Measurements from ENCODE around the gene KCNIP1. TPM values are rescaled to one million over a fixed set of nuclear protein-coding genes. Genes with fewer than 3 reads are reported as not detected.

Gene KCNIP1
- 33.6 and 102 TPM in 2 replicates for total RNA-seq

- DNase-seq (ENCODE audit: low read depth in 2 of 2), result peak in 1 of 2 donors; percentile 60
These were observed at the start of gene KCNIP1 for GRCh38 chr5:170503990-170504596. Gene KCNIP1, plus strand, starts transcription at chr5:170504020.

- DNase-seq (ENCODE audit: low read depth in 2 of 2), result no peak
These were observed 40.4 kb upstream of the KCNIP1 start for GRCh38 chr5:170463426-170463825.

- no peak for DNase-seq (ENCODE audit: low read depth in 2 of 2)
These were observed 39.3 kb upstream of the KCNIP1 start for GRCh38 chr5:170464280-170465127.

- DNase-seq (ENCODE audit: low read depth in 2 of 2), result no peak
These were observed 37.3 kb upstream of the KCNIP1 start for GRCh38 chr5:170466553-170466952.

GRCh38 chr5:170466988-170467707, 36.7 kb upstream of the KCNIP1 start:
- DNase-seq (ENCODE audit: low read depth in 2 of 2), result peak; percentile 86 to 96

GRCh38 chr5:170468633-170469285, 35.1 kb upstream of the KCNIP1 start:
- DNase-seq (ENCODE audit: low read depth in 2 of 2), result no peak

- no peak for DNase-seq (ENCODE audit: low read depth in 2 of 2)
These were observed 34.4 kb upstream of the KCNIP1 start for GRCh38 chr5:170469414-170469813.

GRCh38 chr5:170470275-170470674, 33.5 kb upstream of the KCNIP1 start:
- no peak for DNase-seq (ENCODE audit: low read depth in 2 of 2)

- peak in 1 of 2 donors; percentile 40 for DNase-seq (ENCODE audit: low read depth in 2 of 2)
These were observed 32.9 kb upstream of the KCNIP1 start for GRCh38 chr5:170470808-170471404.

- DNase-seq (ENCODE audit: low read depth in 2 of 2), result no peak
These were observed 32.2 kb upstream of the KCNIP1 start for GRCh38 chr5:170471551-170472178.

- DNase-seq (ENCODE audit: low read depth in 2 of 2), result no peak
These were observed 30.2 kb upstream of the KCNIP1 start for GRCh38 chr5:170473642-170474041.

- no peak for DNase-seq (ENCODE audit: low read depth in 2 of 2)
These were observed 29.1 kb upstream of the KCNIP1 start for GRCh38 chr5:170474489-170475274.

- DNase-seq (ENCODE audit: low read depth in 2 of 2), result no peak
These were observed 28.4 kb upstream of the KCNIP1 start for GRCh38 chr5:170475294-170476000.

- DNase-seq (ENCODE audit: low read depth in 2 of 2), result no peak
These were observed 27.1 kb upstream of the KCNIP1 start for GRCh38 chr5:170476704-170477103.

GRCh38 chr5:170477906-170478305, 25.9 kb upstream of the KCNIP1 start:
- DNase-seq (ENCODE audit: low read depth in 2 of 2), result no peak

GRCh38 chr5:170478306-170478705, 25.5 kb upstream of the KCNIP1 start:
- DNase-seq (ENCODE audit: low read depth in 2 of 2), result no peak

GRCh38 chr5:170479484-170479883, 24.3 kb upstream of the KCNIP1 start:
- peak; percentile 43 to 71 for DNase-seq (ENCODE audit: low read depth in 2 of 2)

- DNase-seq (ENCODE audit: low read depth in 2 of 2), result no peak
These were observed 23.6 kb upstream of the KCNIP1 start for GRCh38 chr5:170480260-170480659.

GRCh38 chr5:170481849-170482248, 22.0 kb upstream of the KCNIP1 start:
- no peak for DNase-seq (ENCODE audit: low read depth in 2 of 2)
